ENCODE measurements around the gene SULT2B1.

- peak; percentile 15; the same call in 1 of the 2 replicates for TF ChIP-seq PBX3 (IDR thresholded peaks at IDR 0.05)
- no peak for TF ChIP-seq ELK1 (IDR thresholded peaks at IDR 0.05; ENCODE audit: low read depth, low read length)
- no peak for TF ChIP-seq FOSL2 (IDR thresholded peaks at IDR 0.05)
- TF ChIP-seq FOSL2 (CRISPR knock-in tag; IDR thresholded peaks at IDR 0.05): no peak
- no peak; the same call in 1 of the 2 replicates for TF ChIP-seq POLR2A (IDR thresholded peaks at IDR 0.05; ENCODE audit: low read length)
- no peak for TF ChIP-seq RFX5 (IDR thresholded peaks at IDR 0.05)
- peak; percentile 90 for TF ChIP-seq CTCF (IDR thresholded peaks at IDR 0.05)
- TF ChIP-seq MYC (IDR thresholded peaks at IDR 0.05; ENCODE audit: borderline replicate concordance, low read length): 0 out of 2 replicates have a peak, but pooled peaks have one; percentile 7
- TF ChIP-seq CEBPB (IDR thresholded peaks at IDR 0.05): no peak
- 0 out of 2 replicates have a peak, but pooled peaks have one; percentile 24 for TF ChIP-seq KDM1A (IDR thresholded peaks at IDR 0.05; ENCODE audit: low read depth)
- no peak for TF ChIP-seq EHMT2 (IDR thresholded peaks at IDR 0.05; ENCODE audit: low read depth)
- 0 out of 3 replicates have a peak, but pooled peaks have one; percentile 24 for TF ChIP-seq BCL3 (IDR thresholded peaks at IDR 0.05)
- peak; percentile 34 for TF ChIP-seq CHD2 (IDR thresholded peaks at IDR 0.05; ENCODE audit: low read length, partially characterized antibody)
- no peak for TF ChIP-seq CHD4 (IDR thresholded peaks at IDR 0.05; ENCODE audit: borderline replicate concordance)
Measured at GRCh38 chr19:48646001-48646721, 94.2 kb downstream of the SULT2B1 start, which contains the start of gene CA11.

Data from A549 (cell line).